ENCODE data around the gene MPL. TPM values are rescaled to one million over a fixed set of nuclear protein-coding genes. Genes with fewer than 3 reads are reported as not detected.

The MPL gene
- polyA plus RNA-seq, 1 of the 3 experiments (the other 2 are of a cell fraction), result not detected

DNA sequence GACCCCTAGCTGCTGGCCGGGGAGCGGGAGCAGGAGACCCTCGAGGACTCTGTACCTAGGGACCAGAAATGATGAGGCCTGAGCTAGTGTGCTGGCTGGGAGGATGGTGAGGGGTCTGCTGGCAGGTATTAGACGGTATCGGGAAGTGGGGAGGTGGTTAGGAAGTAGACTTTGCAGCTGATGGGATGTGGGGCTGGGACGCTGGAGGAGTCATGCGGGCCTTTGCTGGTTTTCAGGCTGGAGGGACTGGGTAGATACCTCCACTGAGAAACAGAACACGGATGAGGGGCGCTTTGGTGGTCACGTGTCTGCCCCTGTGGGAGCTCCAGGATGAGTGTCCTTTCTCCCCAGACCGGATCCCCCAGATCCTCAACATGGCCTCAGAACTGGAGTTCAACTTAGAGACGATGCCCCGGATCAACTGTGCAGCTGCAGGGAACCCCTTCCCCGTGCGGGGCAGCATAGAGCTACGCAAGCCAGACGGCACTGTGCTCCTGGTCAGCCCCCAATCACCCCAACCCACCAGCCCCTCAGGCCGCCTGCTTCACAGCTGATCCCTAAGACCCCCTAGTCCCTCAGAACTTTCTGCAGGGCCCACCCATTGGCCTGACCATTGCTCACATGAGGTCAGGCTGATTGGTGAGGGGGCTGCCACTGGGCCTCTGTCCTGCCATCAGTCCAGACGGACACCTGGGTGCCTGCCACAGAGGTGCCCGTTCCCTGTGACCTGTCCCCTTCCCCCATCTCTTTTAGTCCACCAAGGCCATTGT lies 28.8 kb upstream of the MPL start (continued):
- TF ChIP-seq, protein P1, sequence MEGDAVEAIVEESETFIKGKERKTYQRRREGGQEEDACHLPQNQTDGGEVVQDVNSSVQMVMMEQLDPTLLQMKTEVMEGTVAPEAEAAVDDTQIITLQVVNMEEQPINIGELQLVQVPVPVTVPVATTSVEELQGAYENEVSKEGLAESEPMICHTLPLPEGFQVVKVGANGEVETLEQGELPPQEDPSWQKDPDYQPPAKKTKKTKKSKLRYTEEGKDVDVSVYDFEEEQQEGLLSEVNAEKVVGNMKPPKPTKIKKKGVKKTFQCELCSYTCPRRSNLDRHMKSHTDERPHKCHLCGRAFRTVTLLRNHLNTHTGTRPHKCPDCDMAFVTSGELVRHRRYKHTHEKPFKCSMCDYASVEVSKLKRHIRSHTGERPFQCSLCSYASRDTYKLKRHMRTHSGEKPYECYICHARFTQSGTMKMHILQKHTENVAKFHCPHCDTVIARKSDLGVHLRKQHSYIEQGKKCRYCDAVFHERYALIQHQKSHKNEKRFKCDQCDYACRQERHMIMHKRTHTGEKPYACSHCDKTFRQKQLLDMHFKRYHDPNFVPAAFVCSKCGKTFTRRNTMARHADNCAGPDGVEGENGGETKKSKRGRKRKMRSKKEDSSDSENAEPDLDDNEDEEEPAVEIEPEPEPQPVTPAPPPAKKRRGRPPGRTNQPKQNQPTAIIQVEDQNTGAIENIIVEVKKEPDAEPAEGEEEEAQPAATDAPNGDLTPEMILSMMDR (IDR thresholded peaks at IDR 0.05), result no peak
- TF ChIP-seq MEF2A (IDR thresholded peaks at IDR 0.05; ENCODE audit: borderline replicate concordance, low read depth) (no peak), NFIC (IDR thresholded peaks at IDR 0.05; ENCODE audit: borderline replicate concordance) (no peak)

DNA sequence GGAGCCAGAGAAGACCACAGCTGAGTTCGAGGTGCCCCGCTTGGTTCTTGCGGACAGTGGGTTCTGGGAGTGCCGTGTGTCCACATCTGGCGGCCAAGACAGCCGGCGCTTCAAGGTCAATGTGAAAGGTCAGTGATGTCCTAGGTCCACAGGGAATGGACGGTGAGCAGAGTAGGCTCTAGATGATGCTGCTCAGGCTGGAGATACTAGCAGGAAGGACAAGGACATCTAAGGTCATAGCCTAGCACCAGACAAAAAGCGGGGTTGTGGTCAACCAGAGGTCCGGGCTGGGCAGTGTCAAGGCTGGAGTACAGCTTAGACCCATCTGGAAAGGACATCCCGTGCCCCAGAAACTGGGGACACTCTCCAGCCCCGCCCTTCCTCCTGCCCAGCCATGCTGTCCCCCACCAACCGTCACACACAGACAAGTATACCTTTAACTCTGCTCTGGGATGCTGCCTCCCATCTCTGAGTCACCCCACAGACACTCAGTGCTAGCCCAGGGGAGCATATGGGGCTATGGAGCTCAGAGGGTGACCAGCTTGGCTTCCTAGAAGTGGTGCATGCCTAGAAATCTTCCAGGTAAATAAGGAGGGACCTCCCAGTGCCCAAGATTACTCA lies 28.1 kb upstream of the MPL start:
- TF ChIP-seq RAD21 (IDR thresholded peaks at IDR 0.05; ENCODE audit: low read length), result no peak
- no peak for TF ChIP-seq FOXJ3 (CRISPR knock-in tag; IDR thresholded peaks at IDR 0.05)
- TF ChIP-seq, protein P2, sequence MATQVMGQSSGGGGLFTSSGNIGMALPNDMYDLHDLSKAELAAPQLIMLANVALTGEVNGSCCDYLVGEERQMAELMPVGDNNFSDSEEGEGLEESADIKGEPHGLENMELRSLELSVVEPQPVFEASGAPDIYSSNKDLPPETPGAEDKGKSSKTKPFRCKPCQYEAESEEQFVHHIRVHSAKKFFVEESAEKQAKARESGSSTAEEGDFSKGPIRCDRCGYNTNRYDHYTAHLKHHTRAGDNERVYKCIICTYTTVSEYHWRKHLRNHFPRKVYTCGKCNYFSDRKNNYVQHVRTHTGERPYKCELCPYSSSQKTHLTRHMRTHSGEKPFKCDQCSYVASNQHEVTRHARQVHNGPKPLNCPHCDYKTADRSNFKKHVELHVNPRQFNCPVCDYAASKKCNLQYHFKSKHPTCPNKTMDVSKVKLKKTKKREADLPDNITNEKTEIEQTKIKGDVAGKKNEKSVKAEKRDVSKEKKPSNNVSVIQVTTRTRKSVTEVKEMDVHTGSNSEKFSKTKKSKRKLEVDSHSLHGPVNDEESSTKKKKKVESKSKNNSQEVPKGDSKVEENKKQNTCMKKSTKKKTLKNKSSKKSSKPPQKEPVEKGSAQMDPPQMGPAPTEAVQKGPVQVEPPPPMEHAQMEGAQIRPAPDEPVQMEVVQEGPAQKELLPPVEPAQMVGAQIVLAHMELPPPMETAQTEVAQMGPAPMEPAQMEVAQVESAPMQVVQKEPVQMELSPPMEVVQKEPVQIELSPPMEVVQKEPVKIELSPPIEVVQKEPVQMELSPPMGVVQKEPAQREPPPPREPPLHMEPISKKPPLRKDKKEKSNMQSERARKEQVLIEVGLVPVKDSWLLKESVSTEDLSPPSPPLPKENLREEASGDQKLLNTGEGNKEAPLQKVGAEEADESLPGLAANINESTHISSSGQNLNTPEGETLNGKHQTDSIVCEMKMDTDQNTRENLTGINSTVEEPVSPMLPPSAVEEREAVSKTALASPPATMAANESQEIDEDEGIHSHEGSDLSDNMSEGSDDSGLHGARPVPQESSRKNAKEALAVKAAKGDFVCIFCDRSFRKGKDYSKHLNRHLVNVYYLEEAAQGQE (IDR thresholded peaks at IDR 0.05; ENCODE audit: low read depth, low read length), result no peak
- no peak for TF ChIP-seq FOSL2 (IDR thresholded peaks at IDR 0.05; ENCODE audit: borderline replicate concordance, low read depth)
- TF ChIP-seq MEF2A (IDR thresholded peaks at IDR 0.05; ENCODE audit: borderline replicate concordance, low read depth), result no peak
- no peak for TF ChIP-seq FOXM1 (IDR thresholded peaks at IDR 0.05; ENCODE audit: low read depth)
- TF ChIP-seq, protein P1 (IDR thresholded peaks at IDR 0.05), result no peak
- TF ChIP-seq TAF1 (IDR thresholded peaks at IDR 0.05; ENCODE audit: borderline replicate concordance, low read depth, low read length), result no peak
- TF ChIP-seq, protein P3, sequence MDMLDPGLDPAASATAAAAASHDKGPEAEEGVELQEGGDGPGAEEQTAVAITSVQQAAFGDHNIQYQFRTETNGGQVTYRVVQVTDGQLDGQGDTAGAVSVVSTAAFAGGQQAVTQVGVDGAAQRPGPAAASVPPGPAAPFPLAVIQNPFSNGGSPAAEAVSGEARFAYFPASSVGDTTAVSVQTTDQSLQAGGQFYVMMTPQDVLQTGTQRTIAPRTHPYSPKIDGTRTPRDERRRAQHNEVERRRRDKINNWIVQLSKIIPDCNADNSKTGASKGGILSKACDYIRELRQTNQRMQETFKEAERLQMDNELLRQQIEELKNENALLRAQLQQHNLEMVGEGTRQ (IDR thresholded peaks at IDR 0.05; ENCODE audit: borderline replicate concordance, low read depth, low read length), result no peak
- TF ChIP-seq, protein P4, sequence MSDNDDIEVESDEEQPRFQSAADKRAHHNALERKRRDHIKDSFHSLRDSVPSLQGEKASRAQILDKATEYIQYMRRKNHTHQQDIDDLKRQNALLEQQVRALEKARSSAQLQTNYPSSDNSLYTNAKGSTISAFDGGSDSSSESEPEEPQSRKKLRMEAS (IDR thresholded peaks at IDR 0.05; ENCODE audit: low read depth), result no peak
- no peak for TF ChIP-seq JUND (IDR thresholded peaks at IDR 0.05)
- no peak for TF ChIP-seq YY1 (IDR thresholded peaks at IDR 0.05; ENCODE audit: low read depth)
- no peak for TF ChIP-seq NFIC (IDR thresholded peaks at IDR 0.05; ENCODE audit: borderline replicate concordance)
- no peak for TF ChIP-seq NRF1 (IDR thresholded peaks at IDR 0.05; ENCODE audit: low read depth, low read length)
- no peak for TF ChIP-seq GATA2 (CRISPR knock-in tag; IDR thresholded peaks at IDR 0.05)
- TF ChIP-seq RCOR1 (IDR thresholded peaks at IDR 0.05; ENCODE audit: low read length), result no peak
- TF ChIP-seq, protein P5, sequence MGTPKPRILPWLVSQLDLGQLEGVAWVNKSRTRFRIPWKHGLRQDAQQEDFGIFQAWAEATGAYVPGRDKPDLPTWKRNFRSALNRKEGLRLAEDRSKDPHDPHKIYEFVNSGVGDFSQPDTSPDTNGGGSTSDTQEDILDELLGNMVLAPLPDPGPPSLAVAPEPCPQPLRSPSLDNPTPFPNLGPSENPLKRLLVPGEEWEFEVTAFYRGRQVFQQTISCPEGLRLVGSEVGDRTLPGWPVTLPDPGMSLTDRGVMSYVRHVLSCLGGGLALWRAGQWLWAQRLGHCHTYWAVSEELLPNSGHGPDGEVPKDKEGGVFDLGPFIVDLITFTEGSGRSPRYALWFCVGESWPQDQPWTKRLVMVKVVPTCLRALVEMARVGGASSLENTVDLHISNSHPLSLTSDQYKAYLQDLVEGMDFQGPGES (IDR thresholded peaks at IDR 0.05; ENCODE audit: low read depth, low read length), result no peak
- TF ChIP-seq TCF12 (IDR thresholded peaks at IDR 0.05), result no peak
- TF ChIP-seq RFX5 (IDR thresholded peaks at IDR 0.05; ENCODE audit: low read length), result no peak
- TF ChIP-seq POLR2AphosphoS5 (IDR thresholded peaks at IDR 0.05; ENCODE audit: low read depth, low read length), result no peak
- ChIA-PET CTCF (interaction anchor here (1.0 kb wide), 1 partner anchor 82 kb away, joined by 3 read pairs; no protein-coding TSS in a partner anchor), POLR2A (no interaction called here)
- Histone ChIP-seq H3K79me2 (ENCODE audit: insufficient read depth) (no peaks in the 10 kb centered on the region), H3K9me3 (no peaks in the 10 kb centered on the region), H3K9me2 (no peaks in the 10 kb centered on the region), H4K20me1 (ENCODE audit: insufficient read depth) (no peaks in the 10 kb centered on the region), H3K4me1 (ENCODE audit: control insufficient read depth in 1 of 2, insufficient read depth in 2 of 2, low read depth in 1 of 2, low read length in 1 of 2) (no peaks in the 10 kb centered on the region), H3K4me2 (no peak overlapping the region), H3K27me3 (ENCODE audit: insufficient read depth) (no peaks in the 10 kb centered on the region), H2AFZ (ENCODE audit: low read depth) (no peak overlapping the region), H3K27ac (ENCODE audit: low read depth in 2 of 2, low read length in 1 of 2) (no peak overlapping the region), H3K9ac (no peak overlapping the region), H3F3A (replicated peaks; ENCODE audit: insufficient read depth) (no peaks in the 10 kb centered on the region), H3K4me3 (ENCODE audit: low read depth in 2 of 2, low read length in 1 of 2) (no peak overlapping the region), H3K36me3 (replicated peaks in 1 of 2; ENCODE audit: control insufficient read depth in 1 of 2, insufficient read depth in 2 of 2, low read length in 1 of 2) (no peaks in the 10 kb centered on the region)
- no peak for DNase-seq
- WGBS (ENCODE audit: low lambda C conversion rate), result 42% methylated on average over 5 of the region's 13 CpGs

All from SK-N-SH (cell line).